Hepatocyte (in vitro differentiated cells): ENCODE data around the gene MACROD2. TPM values are rescaled to one million over a fixed set of nuclear protein-coding genes. Genes with fewer than 3 reads are reported as not detected.

Experiments
- DNase-seq: peaks from one replicate; pipeline ENCODE4 v3.0.0-alpha.2; 2016; ENCODE audit warnings: low spot score
- H2AFZ ChIP-seq: fragments of 200-600 bp; sonication (generic); 2 replicates; pipeline ENCODE4 v1.6.0; 2016; ENCODE audit warnings: antibody characterized with exemption, mild to moderate bottlenecking
- H3K27ac ChIP-seq: fragments of 200-600 bp; sonication (generic); 2 replicates; pipeline ENCODE4 v1.5.1; 2016; ENCODE audit warnings: mild to moderate bottlenecking
- H3K27me3 ChIP-seq: fragments of 200-600 bp; sonication (generic); 2 replicates; pipeline ENCODE4 v1.6.1; 2016
- H3K36me3 ChIP-seq: fragments of 200-600 bp; sonication (generic); replicated peaks from 2 replicates; pipeline ENCODE4 v1.5.1; 2016; ENCODE audit warnings: low read depth; ENCODE audit not compliant: insufficient read depth
- H3K4me1 ChIP-seq: fragments of 200-600 bp; sonication (generic); 2 replicates; pipeline ENCODE4 v1.5.1; 2016; ENCODE audit warnings: mild to moderate bottlenecking, moderate library complexity; ENCODE audit not compliant: insufficient read depth
- H3K4me2 ChIP-seq: fragments of 200-600 bp; sonication (generic); 2 replicates; pipeline ENCODE4 v1.6.0; 2016
- H3K4me3 ChIP-seq: fragments of 200-600 bp; sonication (generic); 2 replicates; pipeline ENCODE4 v1.5.1; 2016; ENCODE audit warnings: mild to moderate bottlenecking
- H3K79me2 ChIP-seq: fragments of 200-600 bp; sonication (generic); 2 replicates; pipeline ENCODE4 v1.6.0; 2017; ENCODE audit warnings: mild to moderate bottlenecking
- H3K9me2 ChIP-seq: fragments of 200-600 bp; sonication (generic); replicated peaks from 2 replicates; pipeline ENCODE4 v1.6.0; 2017; ENCODE audit warnings: mild to moderate bottlenecking; ENCODE audit not compliant: insufficient read depth
- H3K9me3 ChIP-seq: fragments of 200-600 bp; sonication (generic); 2 replicates; pipeline ENCODE4 v1.5.1; 2016; ENCODE audit warnings: low read depth, mild to moderate bottlenecking
- H4K20me1 ChIP-seq: fragments of 200-600 bp; sonication (generic); 2 replicates; pipeline ENCODE4 v1.6.0; 2016; ENCODE audit warnings: mild to moderate bottlenecking; ENCODE audit not compliant: insufficient read depth, poor library complexity, severe bottlenecking
- CTCF ChIP-seq: fragments of 200-600 bp; sonication (generic); IDR thresholded peaks from 2 replicates; pipeline ENCODE4 v1.5.1; 2016; ENCODE audit warnings: antibody characterized with exemption, mild to moderate bottlenecking; ENCODE audit not compliant: poor library complexity
- EZH2 ChIP-seq: fragments of 200-600 bp; sonication (generic); IDR thresholded peaks from 2 replicates; pipeline ENCODE4 v1.6.1; 2016; ENCODE audit warnings: antibody characterized with exemption, mild to moderate bottlenecking, borderline replicate concordance
- EZH2phosphoT487 ChIP-seq: fragments of 200-600 bp; sonication (generic); IDR thresholded peaks from one replicate; pipeline ENCODE4 v1.6.1; 2018; ENCODE audit warnings: antibody characterized with exemption, mild to moderate bottlenecking, low read depth, moderate library complexity; ENCODE audit not compliant: unreplicated experiment, severe bottlenecking
- WGBS: methylation state at CpG from one replicate; pipeline ENCODE4 v1.1.6; 2016; ENCODE audit warnings: low lambda C conversion rate; ENCODE audit errors: missing lambda C conversion rate; 5-methylcytosine and 5-hydroxymethylcytosine counted together
- polyA plus RNA-seq: library from polyadenylated mRNA; unstranded; fragments of >200 nt; fragmentation: Nextera tagmentation; extraction: Ambion mirVana; gene quantifications from 2 replicates; pipeline ENCODE4 v1.2.1, GENCODE V29; 2016
- total RNA-seq: library from RNA; depleted of rRNA; stranded (reverse); fragments of >200 nt; gene quantifications from 2 replicates; pipeline ENCODE4 v1.2.3, GENCODE V29; 2014

The MACROD2 gene
- total and polyA plus RNA-seq, 2 experiments from 2014 or later = 2.4 to 3.1 TPM

DNA sequence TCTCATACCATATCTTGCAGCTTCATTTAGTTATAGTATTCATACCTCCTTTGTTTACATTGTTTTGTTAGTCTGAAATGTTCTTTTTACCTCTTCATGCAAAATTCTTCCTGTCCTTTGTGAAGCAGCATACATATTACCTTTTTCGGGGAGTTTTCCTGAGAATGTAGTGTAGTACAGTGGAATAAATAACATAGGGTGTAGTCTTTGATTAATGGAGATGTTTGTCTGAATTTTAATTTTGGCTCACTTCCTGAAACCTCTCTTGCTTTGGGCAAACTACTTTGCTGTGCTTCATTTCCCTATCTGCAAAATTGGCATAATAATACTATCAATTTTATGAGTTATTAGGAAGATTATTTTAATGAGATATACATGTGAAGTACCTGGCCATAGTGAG lies 5.6 kb downstream of the MACROD2 start:
- TF ChIP-seq EZH2 (no peak), CTCF (no peak), EZH2phosphoT487 (no peak)
- Histone ChIP-seq H3K79me2 (no peaks in the 10 kb centered on the region), H4K20me1 (no peaks in the 10 kb centered on the region), H3K9me2 (no peaks in the 10 kb centered on the region), H3K27me3 (no peaks in the 10 kb centered on the region), H3K4me2 (no peak overlapping the region), H2AFZ (no peak overlapping the region), H3K36me3 (no peaks in the 10 kb centered on the region), H3K4me1 (no peaks in the 10 kb centered on the region), H3K27ac (no peak overlapping the region), H3K9me3 (no peaks in the 10 kb centered on the region), H3K4me3 (no peak overlapping the region)
- 91% methylated on average over 1 of the region's 1 CpG for WGBS
- no peak for DNase-seq

DNA sequence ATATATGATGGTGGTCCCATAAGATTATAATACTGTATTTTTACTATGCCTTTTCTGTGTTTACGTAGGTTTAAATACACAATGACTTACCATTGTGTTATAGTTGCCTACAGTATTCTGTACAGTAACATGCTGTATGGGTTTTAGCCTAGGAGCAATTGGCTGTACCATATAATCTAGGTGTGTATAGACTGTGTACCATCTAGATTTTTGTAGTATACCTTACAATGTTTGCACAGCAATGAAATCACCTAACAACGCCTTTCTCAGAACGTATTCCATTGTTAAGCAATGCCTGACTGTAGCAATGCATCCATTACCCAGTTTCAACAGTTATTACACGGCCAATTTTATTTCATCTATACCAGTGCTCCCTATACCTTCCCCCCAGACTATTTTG lies 10.7 kb downstream of the MACROD2 start:
- no peak overlapping the region for H3K27ac ChIP-seq
- no peak overlapping the region for H3K4me2 ChIP-seq
- H3K9me2 ChIP-seq = no peaks in the 10 kb centered on the region
- no peaks in the 10 kb centered on the region for H4K20me1 ChIP-seq
- no peak overlapping the region for H2AFZ ChIP-seq
- H3K79me2 ChIP-seq = no peaks in the 10 kb centered on the region
- H3K4me3 ChIP-seq = no peak overlapping the region
- 91% methylated on average over 4 of the region's 4 CpGs for WGBS
- no peaks in the 10 kb centered on the region for H3K36me3 ChIP-seq
- TF ChIP-seq CTCF (no peak), EZH2phosphoT487 (no peak), EZH2 (no peak)
- no peaks in the 10 kb centered on the region for H3K4me1 ChIP-seq
- H3K9me3 ChIP-seq = no peaks in the 10 kb centered on the region
- DNase-seq = no peak
- no peaks in the 10 kb centered on the region for H3K27me3 ChIP-seq

- Histone ChIP-seq H3K36me3 (no peaks in the 10 kb centered on the region), H4K20me1 (no peaks in the 10 kb centered on the region), H3K9me2 (no peaks in the 10 kb centered on the region), H3K27me3 (no peaks in the 10 kb centered on the region), H3K79me2 (no peaks in the 10 kb centered on the region), H2AFZ (no peak overlapping the region), H3K4me3 (no peak overlapping the region), H3K4me2 (no peak overlapping the region), H3K9me3 (no peaks in the 10 kb centered on the region), H3K4me1 (no peaks in the 10 kb centered on the region), H3K27ac (no peak overlapping the region)
- no peak for DNase-seq
- whole genome bisulfite sequencing = 86% methylated on average over 2 of the region's 2 CpGs
- no peak for TF ChIP-seq CTCF
- TF ChIP-seq EZH2phosphoT487 = no peak
- TF ChIP-seq EZH2 = no peak
Observed at GRCh38 chr20:14009208-14009607, 13.9 kb downstream of the MACROD2 start.

DNA sequence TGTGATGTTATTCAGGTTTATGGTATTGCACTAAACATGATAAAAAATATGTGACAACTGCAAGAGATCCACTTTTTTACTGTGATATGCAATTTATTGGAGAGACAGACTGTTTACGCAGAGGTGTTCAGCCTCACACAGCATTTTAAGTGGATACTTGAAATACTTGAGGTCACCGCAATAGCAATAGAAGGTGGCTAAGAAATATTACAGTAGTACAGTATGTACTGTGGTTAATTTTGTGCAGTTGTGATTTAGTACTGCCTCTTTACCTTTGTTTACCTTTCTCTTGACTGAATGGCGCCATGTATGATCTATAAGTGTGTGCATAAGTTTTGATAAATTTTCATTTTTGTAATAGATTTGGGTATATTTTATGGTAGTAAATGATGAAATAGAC lies 17.4 kb downstream of the MACROD2 start:
- Histone ChIP-seq H3K27me3 (no peaks in the 10 kb centered on the region), H3K79me2 (no peaks in the 10 kb centered on the region), H4K20me1 (no peaks in the 10 kb centered on the region), H3K4me3 (no peak overlapping the region), H3K4me2 (no peak overlapping the region), H3K9me3 (no peaks in the 10 kb centered on the region), H3K36me3 (no peaks in the 10 kb centered on the region), H3K27ac (no peak overlapping the region), H2AFZ (no peak overlapping the region), H3K4me1 (no peaks in the 10 kb centered on the region), H3K9me2 (no peaks in the 10 kb centered on the region)
- TF ChIP-seq EZH2 (no peak), EZH2phosphoT487 (no peak), CTCF (no peak)
- DNase-seq = no peak
- 99% methylated on average over 3 of the region's 3 CpGs for WGBS
